Chondrocyte (in vitro differentiated cells): ENCODE measurements around the gene ELOVL7. TPM values are rescaled to one million over a fixed set of nuclear protein-coding genes. Genes with fewer than 3 reads are reported as not detected.

Experiments
- DNase-seq: peaks from one replicate; pipeline ENCODE4 v3.0.0; 2021; ENCODE audit warnings: mixed read lengths, low spot score
- H3K27ac Mint-ChIP-seq: one replicate; pipeline ENCODE4 v1.8.0; 2021; ENCODE audit warnings: mild to moderate bottlenecking, moderate library complexity, mixed read lengths; ENCODE audit not compliant: unreplicated experiment
- H3K27me3 Mint-ChIP-seq: 2 replicates; pipeline ENCODE4 v1.8.0; 2021; ENCODE audit warnings: low read depth, mixed read lengths
- H3K36me3 Mint-ChIP-seq: 2 replicates; pipeline ENCODE4 v1.8.0; 2021; ENCODE audit warnings: low read depth, mixed read lengths
- H3K4me1 Mint-ChIP-seq: 2 replicates; pipeline ENCODE4 v1.8.0; 2021; ENCODE audit warnings: low read depth, mild to moderate bottlenecking, mixed read lengths
- H3K4me3 Mint-ChIP-seq: one replicate; pipeline ENCODE4 v1.8.0; 2021; ENCODE audit warnings: mild to moderate bottlenecking, moderate library complexity, mixed read lengths; ENCODE audit not compliant: unreplicated experiment
- H3K9me3 Mint-ChIP-seq: 2 replicates; pipeline ENCODE4 v1.8.0; 2021; ENCODE audit warnings: low read depth, mixed read lengths
- total RNA-seq: library from RNA; stranded (reverse); gene quantifications from 3 replicates; pipeline ENCODE4 v1.2.1, GENCODE V29; 2021
- TF ChIP-seq, protein P1 (sequence below): fragments of 200-600 bp; sonication (generic); IDR thresholded peaks from 2 replicates; pipeline ENCODE4 v1.5.0; 2021; ENCODE audit warnings: antibody characterized with exemption, mild to moderate bottlenecking, moderate library complexity

Gene ELOVL7
- total RNA-seq, 1 donor from 2014 or later, result 0.40 TPM

DNA sequence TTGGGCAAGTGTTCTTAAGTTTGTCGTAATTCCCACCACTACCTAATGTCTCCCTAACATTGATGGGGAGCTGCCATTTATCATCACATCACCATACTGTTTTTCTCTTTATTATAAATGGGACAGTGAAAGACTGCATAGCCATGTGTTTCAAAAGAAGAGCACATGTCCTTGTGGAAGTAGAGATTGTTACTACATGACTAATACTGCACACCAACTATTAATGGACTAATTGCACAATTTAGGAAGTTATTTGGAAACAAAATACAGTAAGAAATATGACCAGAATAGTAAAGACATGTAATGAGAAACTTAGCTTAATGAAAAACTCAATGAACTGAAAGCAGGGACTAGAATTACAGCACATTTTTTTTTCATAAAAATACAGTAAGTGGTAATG, 12.0 kb upstream of the ELOVL7 start:
- no peak for DNase-seq
- no peaks in the 10 kb centered on the region for H3K27me3 Mint-ChIP-seq

GRCh38 chr5:60852940-60853339, 8.9 kb upstream of the ELOVL7 start:
- no peaks in the 10 kb centered on the region for H3K4me1 Mint-ChIP-seq
- peaks cover 2% of the 10 kb centered on the region for H3K27me3 Mint-ChIP-seq
- H3K36me3 Mint-ChIP-seq, result no peaks in the 10 kb centered on the region
- no peak overlapping the region for H3K4me3 Mint-ChIP-seq
- TF ChIP-seq, protein P1, sequence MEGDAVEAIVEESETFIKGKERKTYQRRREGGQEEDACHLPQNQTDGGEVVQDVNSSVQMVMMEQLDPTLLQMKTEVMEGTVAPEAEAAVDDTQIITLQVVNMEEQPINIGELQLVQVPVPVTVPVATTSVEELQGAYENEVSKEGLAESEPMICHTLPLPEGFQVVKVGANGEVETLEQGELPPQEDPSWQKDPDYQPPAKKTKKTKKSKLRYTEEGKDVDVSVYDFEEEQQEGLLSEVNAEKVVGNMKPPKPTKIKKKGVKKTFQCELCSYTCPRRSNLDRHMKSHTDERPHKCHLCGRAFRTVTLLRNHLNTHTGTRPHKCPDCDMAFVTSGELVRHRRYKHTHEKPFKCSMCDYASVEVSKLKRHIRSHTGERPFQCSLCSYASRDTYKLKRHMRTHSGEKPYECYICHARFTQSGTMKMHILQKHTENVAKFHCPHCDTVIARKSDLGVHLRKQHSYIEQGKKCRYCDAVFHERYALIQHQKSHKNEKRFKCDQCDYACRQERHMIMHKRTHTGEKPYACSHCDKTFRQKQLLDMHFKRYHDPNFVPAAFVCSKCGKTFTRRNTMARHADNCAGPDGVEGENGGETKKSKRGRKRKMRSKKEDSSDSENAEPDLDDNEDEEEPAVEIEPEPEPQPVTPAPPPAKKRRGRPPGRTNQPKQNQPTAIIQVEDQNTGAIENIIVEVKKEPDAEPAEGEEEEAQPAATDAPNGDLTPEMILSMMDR, result no peak
- H3K27ac Mint-ChIP-seq, result no peak overlapping the region
- no peak for DNase-seq
- H3K9me3 Mint-ChIP-seq, result no peaks in the 10 kb centered on the region

More for the DNA sequence above, 12.0 kb upstream of the ELOVL7 start:
- Mint-ChIP-seq H3K36me3 (no peaks in the 10 kb centered on the region), H3K4me3 (no peak overlapping the region), H3K9me3 (no peaks in the 10 kb centered on the region), H3K27ac (no peak overlapping the region), H3K4me1 (no peaks in the 10 kb centered on the region)
- TF ChIP-seq, protein P1, result no peak

DNA sequence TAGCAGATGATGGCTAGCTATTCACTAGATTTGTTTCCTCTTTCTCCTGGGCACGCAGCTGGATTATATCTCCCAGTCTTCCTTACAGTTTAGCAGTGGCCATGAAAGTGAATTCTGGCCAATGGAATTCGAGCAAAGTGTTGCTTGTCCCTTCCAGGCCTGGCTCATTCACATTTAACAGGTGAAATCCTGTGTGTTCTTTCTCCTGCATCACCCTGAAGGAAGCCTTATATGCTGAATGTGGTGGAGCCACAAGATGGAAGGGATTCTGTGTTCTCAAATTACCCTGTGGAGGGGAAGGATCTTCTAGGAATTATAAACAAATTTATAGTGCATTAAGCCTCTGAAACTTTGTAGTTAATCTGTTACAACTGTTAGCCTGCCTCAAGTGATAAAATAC, 8.2 kb upstream of the ELOVL7 start:
- no peaks in the 10 kb centered on the region for H3K4me1 Mint-ChIP-seq
- H3K36me3 Mint-ChIP-seq, result no peaks in the 10 kb centered on the region
- no peak overlapping the region for H3K4me3 Mint-ChIP-seq
- no peaks in the 10 kb centered on the region for H3K9me3 Mint-ChIP-seq
- TF ChIP-seq, protein P1, result no peak
- H3K27me3 Mint-ChIP-seq, result peaks cover 2% of the 10 kb centered on the region
- DNase-seq, result no peak
- no peak overlapping the region for H3K27ac Mint-ChIP-seq

GRCh38 chr5:60851626-60852025, 7.6 kb upstream of the ELOVL7 start:
- DNase-seq, result no peak
- Mint-ChIP-seq H3K36me3 (no peaks in the 10 kb centered on the region), H3K27me3 (peaks cover 7% of the 10 kb centered on the region), H3K4me1 (no peaks in the 10 kb centered on the region), H3K9me3 (no peaks in the 10 kb centered on the region), H3K4me3 (no peak overlapping the region), H3K27ac (no peak overlapping the region)
- TF ChIP-seq, protein P1, result no peak

GRCh38 chr5:60846298-60846697, 2.2 kb upstream of the ELOVL7 start:
- Mint-ChIP-seq H3K9me3 (no peaks in the 10 kb centered on the region), H3K27me3 (peaks cover 46% of the 10 kb centered on the region), H3K27ac (no peak overlapping the region), H3K4me3 (no peak overlapping the region), H3K4me1 (peaks cover 13% of the 10 kb centered on the region), H3K36me3 (peaks cover 2% of the 10 kb centered on the region)
- DNase-seq, result no peak
- TF ChIP-seq, protein P1, result no peak
